Mucosa of rectum (tissue), 2 donors: Measurements from ENCODE around the gene PGM2L1.
"Not testable (repeated sequence)": the region's sequence is repeated elsewhere in the genome, so short reads cannot be mapped to it uniquely, and the experiment has no call there.

Experiments
- H3K27ac ChIP-seq, 2 donors: one replicate each; pipeline ENCODE4 v1.7.0; 2013; ENCODE audit warnings: inconsistent platforms in 2 of 2, low read depth in 2 of 2, low read length in 2 of 2
- H3K27me3 ChIP-seq, 2 donors: one replicate each; pipeline ENCODE4 v1.7.0; 2013; ENCODE audit warnings: low read length in 2 of 2; ENCODE audit not compliant: control insufficient read depth in 2 of 2, insufficient read depth in 2 of 2
- H3K36me3 ChIP-seq, 2 donors: one replicate each; pipeline ENCODE4 v1.7.0; 2013; ENCODE audit warnings: low read length in 2 of 2; ENCODE audit not compliant: control insufficient read depth in 2 of 2, insufficient read depth in 2 of 2
- H3K4me1 ChIP-seq, 2 donors: one replicate each; pipeline ENCODE4 v1.7.0; 2013; ENCODE audit warnings: low read length in 2 of 2, mild to moderate bottlenecking in 1 of 2; ENCODE audit not compliant: control insufficient read depth in 2 of 2, insufficient read depth in 2 of 2
- H3K4me3 ChIP-seq, 2 donors: one replicate each; pipeline ENCODE4 v1.7.0; 2013; ENCODE audit warnings: low read length in 2 of 2
- H3K9ac ChIP-seq, 2 donors: one replicate each; pipeline ENCODE4 v1.7.0; 2013; ENCODE audit warnings: low read length in 2 of 2, low read depth in 1 of 2, mild to moderate bottlenecking in 1 of 2
- H3K9me3 ChIP-seq, 2 donors: one replicate each; pipeline ENCODE4 v1.7.0; 2013; ENCODE audit warnings: low read length in 2 of 2; ENCODE audit not compliant: control insufficient read depth in 2 of 2
- donor health status: healthy.
- donor health status: Normal muscosa, but diverticular disease.

Gene PGM2L1

DNA sequence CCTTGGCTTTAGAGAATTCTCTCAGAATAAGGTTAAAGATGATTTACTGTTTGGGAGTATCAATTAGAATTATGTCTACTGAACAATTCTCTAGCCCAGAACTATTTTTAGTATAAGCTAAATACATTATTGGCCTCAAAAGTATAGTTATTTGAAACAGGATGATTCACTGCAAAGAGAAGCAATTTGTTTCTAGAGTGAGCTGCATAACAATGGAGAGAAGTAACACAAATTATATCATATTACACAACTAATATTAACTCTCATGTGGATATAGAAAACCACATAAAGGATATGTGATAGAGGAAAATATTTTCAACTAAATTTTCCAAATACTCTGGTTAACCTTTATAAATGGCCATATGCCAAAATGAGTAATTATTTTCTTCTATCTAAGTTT is 24.9 kb downstream of the PGM2L1 start:
- no peak overlapping the region for H3K9ac ChIP-seq
- H3K4me3 ChIP-seq, result no peak overlapping the region
- no peaks in the 10 kb centered on the region for H3K4me1 ChIP-seq
- H3K9me3 ChIP-seq, result no peaks in the 10 kb centered on the region
- peaks cover under 1 to 3% of the 10 kb centered on the region in 2 donors for H3K36me3 ChIP-seq
- H3K27me3 ChIP-seq, result no peaks in the 10 kb centered on the region
- no peak overlapping the region for H3K27ac ChIP-seq

DNA sequence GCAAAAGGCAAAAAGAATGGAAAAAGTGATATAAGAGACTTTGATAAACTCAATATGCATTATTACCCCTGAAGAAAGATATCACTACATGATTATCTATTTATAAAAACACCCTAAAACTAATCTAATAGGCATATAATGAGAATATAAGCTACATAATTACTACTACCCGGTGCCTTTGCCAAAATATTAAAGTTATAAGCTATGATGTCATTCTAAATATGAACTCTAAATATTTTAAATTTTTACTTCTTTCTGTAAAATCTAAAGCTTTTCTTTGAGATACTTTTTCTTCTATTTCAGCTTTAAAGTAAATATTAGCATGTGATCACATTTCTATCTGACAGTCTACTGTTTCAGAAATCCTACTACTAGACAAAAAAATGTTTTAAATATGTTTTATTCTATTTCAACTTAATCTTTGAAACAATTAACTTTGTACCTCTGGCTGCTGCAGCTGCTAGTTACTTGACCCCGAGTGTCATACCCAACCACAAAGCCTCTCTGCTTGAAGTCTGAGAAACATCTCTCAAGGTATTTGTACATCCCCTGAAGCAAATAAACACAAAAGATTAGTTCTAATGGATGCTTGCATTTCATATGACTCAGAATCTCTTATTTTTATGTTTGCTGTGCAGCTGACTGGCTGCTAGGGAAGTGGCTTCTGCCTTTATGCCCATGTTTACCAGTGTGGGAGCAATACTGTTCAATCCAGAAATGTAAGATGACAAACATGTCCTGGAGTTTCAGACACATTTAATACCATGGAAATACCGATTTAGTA is 26.8 kb downstream of the PGM2L1 start:
- H3K9ac ChIP-seq, result no peak overlapping the region

DNA sequence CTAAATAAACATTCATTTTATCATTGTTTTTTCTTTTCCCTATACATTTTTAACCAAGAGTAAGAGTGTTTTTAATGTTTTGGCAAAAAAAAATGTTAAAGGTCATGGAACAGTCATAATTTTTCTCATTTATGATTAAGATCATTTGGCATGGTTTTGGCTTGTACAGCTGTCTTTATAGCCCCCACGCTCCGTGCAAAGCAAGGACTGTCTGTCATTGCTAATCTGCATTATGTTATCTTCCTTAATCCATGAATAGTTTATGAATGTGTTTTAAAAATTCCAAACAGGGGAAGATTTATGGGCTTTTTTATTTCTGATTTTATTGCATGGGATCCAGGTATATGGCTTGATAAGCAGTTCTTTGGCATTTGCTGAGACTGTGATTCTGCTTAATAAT is 28.1 kb downstream of the PGM2L1 start:
- no peak overlapping the region for H3K9ac ChIP-seq
- H3K4me3 ChIP-seq, result no peak overlapping the region
- peaks cover 7 to 20% of the 10 kb centered on the region in 2 donors for H3K36me3 ChIP-seq
- H3K9me3 ChIP-seq, result no peaks in the 10 kb centered on the region
- H3K27me3 ChIP-seq, result no peaks in the 10 kb centered on the region
- no peak overlapping the region for H3K27ac ChIP-seq
- H3K4me1 ChIP-seq, result no peaks in the 10 kb centered on the region

More for the DNA sequence above, 26.8 kb downstream of the PGM2L1 start:
- H3K27ac ChIP-seq, result no peak overlapping the region
- no peak overlapping the region for H3K4me3 ChIP-seq
- H3K4me1 ChIP-seq, result no peaks in the 10 kb centered on the region
- no peaks in the 10 kb centered on the region for H3K9me3 ChIP-seq
- peaks cover 7 to 19% of the 10 kb centered on the region in 2 donors for H3K36me3 ChIP-seq
- H3K27me3 ChIP-seq, result no peaks in the 10 kb centered on the region

DNA sequence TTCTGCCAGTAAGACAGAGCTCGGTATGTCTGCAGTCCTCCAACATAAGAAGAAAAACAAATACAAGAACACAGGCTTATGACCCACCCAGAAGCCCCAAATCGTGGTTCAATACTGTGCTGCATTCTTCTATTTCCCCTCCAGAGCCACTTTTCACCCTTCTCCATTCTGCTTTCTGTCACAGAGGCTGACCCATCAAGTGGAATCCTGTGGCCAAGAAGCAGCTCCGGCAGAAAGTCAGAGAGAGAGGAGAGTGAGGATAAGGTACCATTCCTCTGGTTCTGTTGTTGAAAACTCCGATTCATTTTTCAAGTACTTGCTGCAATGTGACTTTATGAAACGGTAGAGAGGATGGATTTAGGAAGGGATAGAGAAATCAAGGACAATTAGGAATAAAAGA is 30.4 kb downstream of the PGM2L1 start:
- H3K4me3 ChIP-seq, result no peak overlapping the region

DNA sequence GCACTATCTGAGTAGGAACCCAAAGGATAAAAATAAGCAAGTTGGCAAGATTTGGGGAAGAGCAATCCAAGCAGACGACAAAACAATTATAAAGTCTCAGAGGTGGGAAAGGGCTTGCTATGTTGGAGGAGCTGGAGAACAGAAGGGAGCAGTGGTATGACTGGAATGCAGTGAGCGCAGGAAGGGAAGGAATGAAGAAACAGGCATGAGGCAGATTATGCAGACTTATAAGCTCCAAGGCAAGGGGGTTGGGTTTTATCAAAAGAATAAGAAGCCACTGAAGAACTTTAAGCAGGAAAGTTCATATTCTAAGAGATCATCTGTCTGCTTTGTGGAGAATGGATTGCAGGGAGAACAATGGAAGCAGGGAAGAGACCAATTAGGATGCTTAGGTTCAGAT is 31.7 kb downstream of the PGM2L1 start:
- Histone ChIP-seq H3K27me3 (no peaks in the 10 kb centered on the region), H3K4me3 (no peak overlapping the region), H3K36me3 (peaks cover 5 to 20% of the 10 kb centered on the region in 2 donors), H3K9me3 (no peaks in the 10 kb centered on the region), H3K9ac (no peak overlapping the region), H3K27ac (no peak overlapping the region), H3K4me1 (no peaks in the 10 kb centered on the region)

More for the DNA sequence above, 30.4 kb downstream of the PGM2L1 start:
- H3K9ac ChIP-seq, result no peak overlapping the region
- no peaks in the 10 kb centered on the region for H3K9me3 ChIP-seq
- no peak overlapping the region for H3K27ac ChIP-seq
- peaks cover 5 to 20% of the 10 kb centered on the region in 2 donors for H3K36me3 ChIP-seq
- H3K4me1 ChIP-seq, result no peaks in the 10 kb centered on the region
- no peaks in the 10 kb centered on the region for H3K27me3 ChIP-seq

DNA sequence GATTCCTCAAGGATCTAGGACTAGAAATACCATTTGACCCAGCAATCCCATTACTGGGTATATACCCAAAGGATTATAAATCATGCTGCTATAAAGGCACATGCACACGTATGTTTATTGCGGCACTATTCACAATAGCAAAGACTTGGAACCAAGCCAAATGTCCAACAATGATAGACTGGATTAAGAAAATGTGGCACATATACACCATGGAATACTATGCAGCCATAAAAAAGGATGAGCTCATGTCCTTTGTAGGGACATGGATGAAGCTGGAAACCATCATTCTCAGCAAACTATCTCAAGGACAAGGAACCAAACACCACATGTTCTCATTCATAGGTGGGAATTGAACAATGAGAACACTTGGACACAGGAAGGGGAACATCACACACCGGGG is 32.4 kb downstream of the PGM2L1 start:
- H3K9me3 ChIP-seq, H3K27me3 ChIP-seq, H3K27ac ChIP-seq, H3K4me3 ChIP-seq, H3K9ac ChIP-seq, H3K4me1 ChIP-seq: not testable (repeated sequence)
- peaks cover 5 to 20% of the 10 kb centered on the region in 2 donors for H3K36me3 ChIP-seq

DNA sequence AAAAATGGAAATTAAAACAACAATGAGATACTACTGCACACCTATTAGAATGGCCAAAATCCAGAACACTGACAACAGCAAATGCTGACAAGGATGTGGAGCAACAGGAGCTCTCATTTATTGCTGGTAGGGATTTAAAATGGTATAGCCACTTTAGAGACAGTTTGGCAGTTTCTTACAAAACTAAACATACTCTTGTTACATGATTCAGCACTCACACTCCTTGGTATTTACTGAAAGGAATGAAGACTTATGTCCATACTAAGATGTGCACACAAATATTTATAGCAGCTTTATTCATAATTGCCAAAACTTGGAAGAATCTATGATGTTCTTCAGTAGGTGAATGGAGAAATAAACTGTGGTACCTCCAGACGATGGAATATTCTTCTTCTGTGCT is 40.8 kb downstream of the PGM2L1 start:
- H3K4me3 ChIP-seq, result no peak overlapping the region
- H3K4me1 ChIP-seq, result no peaks in the 10 kb centered on the region

DNA sequence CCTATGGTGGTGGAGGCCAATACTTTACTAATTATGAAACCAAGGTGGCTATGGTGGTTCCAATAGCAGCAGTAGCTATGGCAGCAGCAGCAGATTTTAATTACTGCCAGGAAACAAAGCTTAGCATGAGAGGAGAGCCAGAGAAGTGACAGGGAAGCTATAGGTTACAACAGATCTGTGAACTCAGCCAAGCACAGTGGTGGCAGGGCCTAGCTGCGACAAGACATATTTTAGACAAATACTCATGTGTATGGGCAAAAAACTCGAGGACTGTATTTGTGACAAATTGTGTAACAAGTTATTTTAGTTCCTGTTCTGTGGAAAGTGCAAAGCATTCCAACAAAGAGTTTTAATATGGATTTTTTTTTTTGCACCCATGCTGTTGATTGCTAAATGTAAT is 42.6 kb downstream of the PGM2L1 start:
- H3K9ac ChIP-seq, result no peak overlapping the region
- H3K4me3 ChIP-seq, result no peak overlapping the region
- no peaks in the 10 kb centered on the region for H3K9me3 ChIP-seq
- H3K27me3 ChIP-seq, result no peaks in the 10 kb centered on the region
- H3K4me1 ChIP-seq, result no peaks in the 10 kb centered on the region
- no peak overlapping the region for H3K27ac ChIP-seq
- H3K36me3 ChIP-seq, result peaks cover 9 to 10% of the 10 kb centered on the region in 2 donors

More for the DNA sequence above, 40.8 kb downstream of the PGM2L1 start:
- Histone ChIP-seq H3K9me3 (no peaks in the 10 kb centered on the region), H3K36me3 (peaks cover 6 to 9% of the 10 kb centered on the region in 2 donors), H3K27ac (no peak overlapping the region), H3K27me3 (no peaks in the 10 kb centered on the region), H3K9ac (no peak overlapping the region)

DNA sequence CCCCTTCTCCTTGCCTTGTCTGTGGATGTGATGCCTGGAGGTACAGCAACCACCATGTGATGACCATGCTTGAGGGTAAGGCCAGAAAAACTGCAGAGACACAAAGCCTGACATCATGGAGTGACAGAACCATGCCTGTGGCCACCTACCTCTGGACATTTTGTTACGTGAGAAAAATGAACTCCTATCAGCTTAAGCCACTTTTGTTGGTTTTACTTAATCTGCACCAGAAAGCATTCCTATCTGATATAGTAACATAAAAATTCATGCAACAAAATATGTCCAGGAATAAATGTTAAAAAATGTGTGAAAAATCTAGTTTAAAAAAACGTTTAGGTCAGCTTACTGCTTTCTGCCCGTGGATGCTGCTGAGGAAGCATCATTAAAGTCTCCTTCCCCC is 44.2 kb downstream of the PGM2L1 start:
- H3K9me3 ChIP-seq, result no peaks in the 10 kb centered on the region
- H3K4me3 ChIP-seq, result no peak overlapping the region
- no peak overlapping the region for H3K27ac ChIP-seq
- peaks cover 3 to 8% of the 10 kb centered on the region in 2 donors for H3K36me3 ChIP-seq
- H3K9ac ChIP-seq, result no peak overlapping the region
- H3K4me1 ChIP-seq, result no peaks in the 10 kb centered on the region
- H3K27me3 ChIP-seq, result no peaks in the 10 kb centered on the region

DNA sequence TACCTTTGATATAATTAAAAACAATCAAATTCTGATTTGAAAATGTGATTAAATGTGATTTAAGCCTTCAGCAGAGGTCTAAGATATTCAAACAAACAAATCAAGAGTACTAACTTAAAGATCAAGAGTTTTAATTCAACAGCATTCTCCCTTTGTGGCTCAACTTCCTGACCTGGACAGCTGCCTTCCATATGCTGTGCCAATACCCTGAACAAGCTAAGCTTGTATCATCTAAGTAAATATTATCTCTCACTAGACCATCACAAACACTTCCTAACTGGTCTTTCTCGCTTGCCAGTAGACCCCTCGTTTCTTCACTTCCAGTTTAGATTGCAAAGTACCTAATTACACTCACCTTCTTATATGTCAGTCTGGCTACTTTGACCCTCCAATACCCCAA is 50.9 kb downstream of the PGM2L1 start:
- Histone ChIP-seq H3K9me3 (no peaks in the 10 kb centered on the region), H3K27me3 (no peaks in the 10 kb centered on the region), H3K4me1 (no peaks in the 10 kb centered on the region), H3K9ac (no peak overlapping the region), H3K36me3 (peaks cover 5 to 9% of the 10 kb centered on the region in 2 donors), H3K4me3 (no peak overlapping the region), H3K27ac (no peak overlapping the region)
